ENCODE data around the gene MALAT1.

Gene MALAT1

DNA sequence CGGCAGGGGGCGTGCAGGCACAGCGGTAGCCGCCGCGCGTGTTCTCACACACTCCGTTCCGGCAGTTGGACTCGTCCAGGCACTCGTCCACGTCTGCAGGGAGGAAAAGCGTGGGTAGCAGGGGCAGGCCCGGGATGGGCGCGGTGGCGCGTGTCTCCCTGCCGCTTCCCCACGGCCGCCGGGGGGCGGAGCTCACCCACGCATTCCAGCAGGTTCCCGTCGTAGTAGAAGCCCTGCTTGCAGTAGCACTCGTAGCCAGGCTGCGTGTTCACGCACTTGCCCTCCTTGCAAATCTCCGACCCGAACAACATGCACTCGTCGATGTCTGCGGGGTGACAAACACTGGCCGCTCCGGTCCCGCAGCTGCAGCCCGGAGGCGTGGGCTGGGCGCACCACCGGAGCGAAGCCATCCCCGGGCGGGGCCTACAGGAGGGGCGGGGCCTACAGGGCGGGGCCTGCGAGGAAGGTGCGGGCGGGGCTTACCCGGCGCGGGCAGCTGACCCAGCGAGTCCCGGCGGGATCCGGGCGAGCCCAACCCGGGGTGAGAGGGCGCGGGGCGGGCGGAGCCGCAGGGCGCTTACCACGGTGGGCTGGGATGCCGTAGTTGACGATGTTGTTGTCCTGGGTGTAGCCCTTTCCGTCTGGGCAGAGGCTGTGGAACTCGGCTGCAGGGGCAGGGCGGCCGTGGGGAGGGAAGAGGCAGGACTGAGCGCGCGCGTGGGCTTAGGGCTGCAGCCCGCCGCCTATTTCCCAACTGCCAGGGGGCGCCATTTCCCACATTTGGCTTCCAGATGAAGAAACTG lies 41.6 kb downstream of the MALAT1 start:
- DNase-seq (ENCODE audit: low spot score), result peak; percentile 96

- DNase-seq (ENCODE audit: low spot score), result no peak
Measured at GRCh38 chr11:65541093-65541982, 42.5 kb downstream of the MALAT1 start.

DNA sequence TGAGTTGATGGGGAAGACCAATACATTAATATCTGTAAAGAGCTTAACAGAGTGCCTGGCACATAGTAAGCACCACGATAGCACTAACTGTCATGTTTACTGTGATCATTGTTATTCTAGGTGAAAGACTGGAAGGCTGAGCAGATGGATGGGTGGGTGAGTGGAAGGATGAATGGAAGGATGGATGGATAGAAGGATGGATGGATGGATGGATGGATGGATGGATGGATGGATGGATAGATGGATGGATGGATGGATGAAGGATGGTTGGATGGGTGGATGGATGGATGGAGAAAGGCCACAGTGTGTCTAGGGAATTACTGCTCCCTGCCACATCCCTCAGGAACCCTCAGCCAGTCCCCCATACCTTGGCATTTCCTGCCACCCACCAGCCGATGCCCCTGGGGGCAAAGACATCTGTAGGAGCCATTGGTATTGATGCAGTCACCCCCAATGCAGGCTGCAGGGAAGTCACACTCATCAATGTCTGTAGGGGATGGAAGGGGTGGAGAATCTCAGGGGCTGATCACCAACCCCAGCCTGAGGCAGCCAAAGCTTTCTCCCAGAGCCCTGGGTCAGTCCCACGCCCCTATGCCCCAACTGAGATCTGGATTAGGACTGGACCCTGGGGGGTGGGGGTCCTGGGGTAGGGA lies 44.0 kb downstream of the MALAT1 start:
- no peak for DNase-seq (ENCODE audit: low spot score)

DNA sequence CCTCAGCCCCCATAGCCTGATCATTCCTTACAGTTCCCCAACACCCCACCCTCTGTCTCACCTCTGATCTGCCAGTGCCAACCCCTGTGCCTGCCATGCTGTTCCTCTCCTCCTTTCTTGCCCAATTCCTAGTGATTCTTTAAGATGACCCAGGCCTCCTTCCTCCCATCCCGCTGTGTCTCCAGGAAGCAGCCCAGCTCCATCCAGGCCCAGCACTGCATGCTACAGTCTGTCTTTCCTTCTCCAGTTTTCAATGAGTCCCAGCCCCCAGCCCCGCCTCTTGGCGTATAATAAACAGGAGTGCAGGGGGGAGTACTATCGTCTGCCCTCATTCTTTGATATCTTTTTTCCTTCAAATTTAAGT lies 47.0 kb downstream of the MALAT1 start:
- DNase-seq (ENCODE audit: low spot score), result no peak

- peak; percentile 97 for DNase-seq (ENCODE audit: low spot score)
Measured at GRCh38 chr11:65546217-65546958, 47.5 kb downstream of the MALAT1 start.

- no peak for DNase-seq (ENCODE audit: low spot score)
Measured at GRCh38 chr11:65547446-65548125, 48.7 kb downstream of the MALAT1 start.

GRCh38 chr11:65548395-65548794 lies 49.5 kb downstream of the MALAT1 start:
- DNase-seq (ENCODE audit: low spot score), result no peak

GRCh38 chr11:65549096-65549495 lies 50.3 kb downstream of the MALAT1 start:
- no peak for DNase-seq (ENCODE audit: low spot score)

GRCh38 chr11:65551572-65552387 lies 52.9 kb downstream of the MALAT1 start:
- peak; percentile 69 for DNase-seq (ENCODE audit: low spot score)

DNA sequence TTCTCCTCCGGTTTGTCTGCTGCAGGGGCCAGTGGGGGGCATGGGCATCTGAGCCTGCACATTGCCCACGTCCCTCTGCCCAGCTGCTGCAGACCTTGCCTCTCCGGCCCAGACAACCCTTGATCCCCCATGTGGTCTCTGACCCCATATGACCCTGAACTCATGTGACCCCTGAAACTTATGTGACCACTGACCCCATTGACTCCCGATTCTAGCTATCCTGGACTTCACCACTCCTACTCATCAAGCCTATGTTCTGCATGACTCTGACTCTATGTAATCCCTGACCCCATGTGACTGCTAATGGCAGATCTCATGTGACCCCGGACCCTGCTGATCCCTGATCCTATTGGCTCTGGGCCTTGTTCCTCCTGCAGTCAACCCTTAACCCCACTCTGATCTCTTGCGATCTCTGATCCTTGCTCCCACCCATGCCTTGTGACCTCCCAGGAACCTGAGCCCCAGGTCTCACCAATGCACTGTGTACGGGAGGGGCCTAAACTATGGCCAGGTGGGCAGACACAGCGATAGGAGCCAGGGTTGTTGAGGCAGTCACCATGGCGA lies 53.6 kb downstream of the MALAT1 start:
- no peak for DNase-seq (ENCODE audit: low spot score)

DNA sequence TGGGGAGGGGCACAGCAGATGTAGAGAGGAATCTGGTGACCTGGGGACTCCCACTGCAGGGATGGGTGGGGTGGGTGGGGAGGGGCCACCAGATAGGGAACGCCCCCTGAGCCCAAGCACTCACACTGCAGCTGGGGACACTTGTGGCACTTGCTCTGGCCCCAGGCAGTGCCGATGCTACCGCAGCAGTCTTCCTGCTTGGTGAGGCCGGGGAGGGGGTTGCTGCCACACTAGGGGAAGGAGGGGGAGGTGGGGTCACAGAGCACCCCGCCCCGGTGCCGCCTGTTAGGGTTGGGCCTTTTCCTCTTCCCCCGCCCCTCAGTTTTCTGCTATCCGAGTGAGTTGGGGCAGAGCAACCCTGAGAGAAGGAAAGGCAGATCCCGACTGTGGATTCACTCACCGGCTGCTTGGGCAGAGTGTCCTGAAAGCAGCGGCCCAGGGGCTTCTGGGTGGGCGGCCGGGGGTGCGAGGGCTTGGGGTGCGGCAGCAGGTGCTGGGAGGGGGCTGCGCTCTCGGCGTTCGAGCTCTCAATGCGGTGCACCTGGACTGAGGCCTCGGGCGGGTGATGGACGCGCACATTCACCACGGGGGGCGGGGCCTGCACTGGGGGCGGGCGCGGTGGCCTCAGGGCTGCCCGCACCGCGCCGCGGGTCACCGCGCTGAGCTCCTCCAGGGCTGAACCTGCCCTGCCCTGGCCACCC lies 54.6 kb downstream of the MALAT1 start:
- no peak for DNase-seq (ENCODE audit: low spot score)

DNA sequence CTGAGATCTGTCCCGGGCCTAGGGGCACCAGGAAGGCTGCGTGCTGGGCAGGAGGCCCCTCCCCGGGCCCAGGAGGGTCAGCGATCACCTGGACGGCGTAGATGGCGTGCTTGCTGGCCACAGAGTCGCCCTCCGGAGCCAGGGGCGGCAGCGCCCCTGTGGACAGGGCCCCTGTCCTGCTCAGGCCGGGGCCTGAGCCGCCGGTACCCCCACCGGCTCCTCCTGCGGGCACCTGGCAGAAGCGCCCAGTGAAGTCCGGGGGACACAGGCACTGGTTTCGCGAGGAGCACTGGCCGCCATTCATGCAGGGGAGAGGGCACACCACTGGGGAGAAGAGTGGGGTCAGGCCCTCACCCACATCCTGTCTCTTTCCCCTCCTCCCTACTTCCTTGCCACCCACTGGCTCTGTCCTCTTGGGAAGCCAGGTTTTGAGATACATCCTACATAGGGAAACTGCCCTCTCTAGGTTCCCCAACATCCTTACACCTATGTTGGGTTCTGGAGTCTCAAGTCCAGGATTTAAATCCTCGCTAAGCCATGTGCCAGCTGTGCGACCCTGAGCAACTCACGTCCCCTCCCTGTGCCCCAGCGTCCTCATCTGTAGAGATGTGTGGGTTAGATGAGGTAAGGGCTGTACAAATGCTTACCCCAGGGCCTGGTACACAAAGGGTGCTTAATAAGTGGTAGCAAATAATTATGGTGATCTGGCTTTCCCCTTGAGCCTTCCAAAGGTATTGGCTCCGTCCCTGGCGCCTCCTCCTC lies 55.4 kb downstream of the MALAT1 start:
- no peak for DNase-seq (ENCODE audit: low spot score)

- DNase-seq (ENCODE audit: low spot score), result no peak
Measured at GRCh38 chr11:65554842-65555430, 56.1 kb downstream of the MALAT1 start.

- DNase-seq (ENCODE audit: low spot score), result no peak
Measured at GRCh38 chr11:65555693-65556231, 56.9 kb downstream of the MALAT1 start.
